H1 (cell line): Measurements from ENCODE around the gene ADAMTS20. TPM values are rescaled to one million over a fixed set of nuclear protein-coding genes. Genes with fewer than 3 reads are reported as not detected.
"Not testable (repeated sequence)": the region's sequence is repeated elsewhere in the genome, so short reads cannot be mapped to it uniquely, and the experiment has no call there.

ENCODE experiments used
- CTCF ChIA-PET: fragments of 300-600 bp; sonication (Branson Sonifier 250); formaldehyde crosslinking; loops from one replicate; lab custom pipeline; 2021; ENCODE audit not compliant: partially characterized antibody; lab: Charles Lee
- POLR2A ChIA-PET: fragments of 300-600 bp; sonication (Branson Sonifier 250); formaldehyde crosslinking; loops from one replicate; lab custom pipeline; 2021; ENCODE audit warnings: inconsistent platforms; ENCODE audit not compliant: partially characterized antibody; lab: Charles Lee
- DNase-seq, 2 experiments: peaks; one replicate each; pipeline versions ENCODE4 v3.0.0 to v3.0.0-alpha.2; 2010 to 2022; ENCODE audit warnings: low spot score in 2 of 2, low read depth in 1 of 2, mixed read lengths in 1 of 2
- FAIRE-seq: peaks from 2 replicates; lab custom pipeline; 2011; peaks lifted over from hg19 to GRCh38; lab: Jason Lieb, UNC
- H2AFZ ChIP-seq: 2 replicates; pipeline ENCODE4 v1.8.1; 2012; ENCODE audit warnings: low read length, inconsistent platforms
- H2AK5ac ChIP-seq: 2 replicates; pipeline ENCODE4 v1.6.1; 2013; ENCODE audit warnings: low read depth, low read length
- H2BK120ac ChIP-seq: replicated peaks from 2 replicates; pipeline ENCODE3; 2013; ENCODE audit warnings: low read depth, low read length, inconsistent platforms
- H2BK12ac ChIP-seq: 2 replicates; pipeline ENCODE4 v1.6.1; 2013; ENCODE audit warnings: low read depth, low read length
- H2BK15ac ChIP-seq: 2 replicates; pipeline ENCODE4 v1.6.1; 2013; ENCODE audit warnings: low read length
- H2BK20ac ChIP-seq: 2 replicates; pipeline ENCODE4 v1.6.1; 2013; ENCODE audit warnings: low read length
- H2BK5ac ChIP-seq: 2 replicates; pipeline ENCODE4 v1.6.1; 2013; ENCODE audit warnings: low read depth, low read length
- H3K14ac ChIP-seq: 2 replicates; pipeline ENCODE4 v1.6.1; 2013; ENCODE audit warnings: inconsistent platforms; ENCODE audit not compliant: insufficient read length
- H3K18ac ChIP-seq: 2 replicates; pipeline ENCODE4 v1.6.1; 2013; ENCODE audit warnings: low read length; ENCODE audit errors: extremely low read depth
- H3K23ac ChIP-seq: 2 replicates; pipeline ENCODE4 v1.6.1; 2013; ENCODE audit warnings: inconsistent platforms; ENCODE audit not compliant: insufficient read length
- H3K23me2 ChIP-seq: 2 replicates; pipeline ENCODE4 v1.6.1; 2013; ENCODE audit warnings: low read depth, low read length
- H3K27ac ChIP-seq: 2 replicates; pipeline ENCODE4 v1.6.1; 2011; ENCODE audit warnings: low read depth, low read length, inconsistent platforms
- H3K27me3 ChIP-seq, 4 experiments: replicated peaks in 1 of 4; 1 replicate in 1 of 4; 2 replicates in 3 of 4; pipeline versions ENCODE4 v1.6.1 to v1.8.1; 2011 to 2013; ENCODE audit warnings: low read length in 3 of 4, mild to moderate bottlenecking in 3 of 4, inconsistent platforms in 2 of 4, mixed read lengths in 2 of 4, moderate library complexity in 1 of 4; ENCODE audit not compliant: control insufficient read depth in 3 of 4, insufficient read depth in 3 of 4; ENCODE audit errors: extremely low read depth in 1 of 4
- H3K36me3 ChIP-seq, 4 experiments: 2 replicates each; pipeline versions ENCODE4 v1.6.1 to v1.8.1; 2011 to 2013; ENCODE audit warnings: mild to moderate bottlenecking in 4 of 4, low read length in 3 of 4, moderate library complexity in 2 of 4, control low read depth in 1 of 4, inconsistent platforms in 1 of 4; ENCODE audit not compliant: insufficient read depth in 4 of 4, control insufficient read depth in 2 of 4
- H3K4ac ChIP-seq: replicated peaks from 2 replicates; pipeline ENCODE3; 2013; ENCODE audit warnings: low read length, low read depth, mixed read lengths, inconsistent platforms; ENCODE audit not compliant: insufficient read length
- H3K4me1 ChIP-seq, 4 experiments: replicated peaks in 1 of 4; 1 replicate in 1 of 4; 2 replicates in 3 of 4; pipeline versions ENCODE4 v1.6.1 to v1.8.1; 2011 to 2013; ENCODE audit warnings: low read length in 3 of 4, inconsistent platforms in 2 of 4, mixed read lengths in 1 of 4; ENCODE audit not compliant: insufficient read depth in 4 of 4, control insufficient read depth in 3 of 4
- H3K4me2 ChIP-seq, 2 experiments: 2 replicates each; pipeline versions ENCODE4 v1.6.1 to v1.8.1; 2011 to 2013; ENCODE audit warnings: low read depth in 2 of 2, low read length in 2 of 2, control low read depth in 1 of 2, inconsistent platforms in 1 of 2, mild to moderate bottlenecking in 1 of 2; ENCODE audit not compliant: insufficient read depth in 1 of 2
- H3K4me3 ChIP-seq, 4 experiments: fragments of 200-600, 300-600 bp in 1 of 4; sonication (generic), shearing (Covaris generic), sonication (Bioruptor Twin) in 1 of 4; 2 replicates each; pipeline versions ENCODE4 v1.5.1 to v1.8.1; 2011 to 2016; ENCODE audit warnings: low read length in 4 of 4, low read depth in 3 of 4, control low read depth in 2 of 4, inconsistent platforms in 2 of 4, mild to moderate bottlenecking in 2 of 4, mixed read lengths in 1 of 4, moderate library complexity in 1 of 4; ENCODE audit not compliant: insufficient read depth in 2 of 4; ENCODE audit errors: extremely low read depth in 1 of 4
- H3K56ac ChIP-seq: replicated peaks from 2 replicates; pipeline ENCODE3; 2013; ENCODE audit warnings: low read depth, mild to moderate bottlenecking, mixed read lengths, low read length, inconsistent platforms; ENCODE audit not compliant: insufficient read length
- H3K79me1 ChIP-seq: 2 replicates; pipeline ENCODE4 v1.6.1; 2013; ENCODE audit warnings: low read depth, low read length, control low read depth
- H3K79me2 ChIP-seq, 2 experiments: 2 replicates each; pipeline versions ENCODE4 v1.6.1 to v1.8.1; 2012 to 2013; ENCODE audit warnings: low read length in 2 of 2, mild to moderate bottlenecking in 2 of 2, inconsistent platforms in 1 of 2; ENCODE audit not compliant: insufficient read depth in 2 of 2, control insufficient read depth in 1 of 2
- H3K9ac ChIP-seq, 4 experiments: replicated peaks in 1 of 4; 1 replicate in 1 of 4; 2 replicates in 3 of 4; pipeline versions ENCODE4 v1.6.1 to v1.8.1; 2011 to 2013; ENCODE audit warnings: low read depth in 3 of 4, low read length in 3 of 4, control low read depth in 2 of 4, mild to moderate bottlenecking in 2 of 4, moderate library complexity in 2 of 4, inconsistent platforms in 1 of 4; ENCODE audit errors: extremely low read depth in 1 of 4
- H3K9me3 ChIP-seq, 2 experiments: 2 replicates each; pipeline versions ENCODE4 v1.6.1 to v1.8.1; 2012 to 2013; ENCODE audit warnings: mild to moderate bottlenecking in 2 of 2, moderate library complexity in 2 of 2, control low read depth in 1 of 2, inconsistent platforms in 1 of 2, low read depth in 1 of 2, low read length in 1 of 2, mixed read lengths in 1 of 2; ENCODE audit not compliant: insufficient read depth in 2 of 2
- H4K20me1 ChIP-seq, 2 experiments: replicated peaks in 1 of 2; 2 replicates each; pipeline versions ENCODE3 to v1.8.1; 2011 to 2013; ENCODE audit warnings: inconsistent platforms in 2 of 2, low read length in 2 of 2, mild to moderate bottlenecking in 1 of 2; ENCODE audit not compliant: insufficient read depth in 2 of 2, control insufficient read depth in 1 of 2
- H4K5ac ChIP-seq: 2 replicates; pipeline ENCODE4 v1.6.1; 2013; ENCODE audit warnings: low read length, low read depth, mixed read lengths, inconsistent platforms; ENCODE audit not compliant: insufficient read length
- H4K8ac ChIP-seq: 2 replicates; pipeline ENCODE4 v1.8.0; 2013; ENCODE audit warnings: mild to moderate bottlenecking, moderate library complexity, low read length, inconsistent platforms; ENCODE audit not compliant: insufficient read depth; ENCODE audit errors: extremely low read depth
- H4K91ac ChIP-seq: replicated peaks from 2 replicates; pipeline ENCODE3; 2013; ENCODE audit warnings: low read length, mixed read lengths, inconsistent platforms; ENCODE audit not compliant: insufficient read length
- HDAC2 ChIP-seq, 2 experiments: fragments of 300-600 bp in 1 of 2; sonication (generic) in 1 of 2; IDR thresholded peaks; 2 replicates each; pipeline ENCODE4 v1.6.1; 2011 to 2012; ENCODE audit warnings: low read depth in 2 of 2, low read length in 2 of 2, mild to moderate bottlenecking in 2 of 2, moderate library complexity in 2 of 2, borderline replicate concordance in 1 of 2, inconsistent platforms in 1 of 2
- SAP30 ChIP-seq: fragments of 300-600 bp; sonication (generic); IDR thresholded peaks from 2 replicates; pipeline ENCODE4 v1.7.1; 2012; ENCODE audit warnings: low read length, moderate library complexity, mild to moderate bottlenecking, inconsistent platforms; ENCODE audit not compliant: insufficient read depth, insufficient replicate concordance
- ZNF274 ChIP-seq: IDR thresholded peaks from 2 replicates; pipeline ENCODE4 v1.7.0; 2012; ENCODE audit warnings: low read length, borderline replicate concordance; ENCODE audit errors: extremely low read depth
- WGBS, 2 experiments: shearing (Covaris generic) in 1 of 2; methylation state at CpG; one replicate each; pipeline versions ENCODE4 v1.1.6 to v1.1.7; 2013 to 2015; ENCODE audit warnings: low lambda C conversion rate in 2 of 2, mixed read lengths in 2 of 2, inconsistent platforms in 1 of 2, low coverage in 1 of 2, missing lambda C conversion rate in 1 of 2; ENCODE audit not compliant: insufficient replicate concordance in 2 of 2, insufficient coverage in 1 of 2, insufficient read length in 1 of 2; ENCODE audit errors: extremely low coverage in 1 of 2, missing lambda C conversion rate in 1 of 2; 5-methylcytosine and 5-hydroxymethylcytosine counted together
- polyA plus RNA-seq, 7 experiments: library from polyadenylated mRNA; depleted of rRNA in 3 of 7; stranded (reverse) in 5 of 7; unstranded in 2 of 7; fragments of >200 nt in 5 of 7; fragments of 200-250 nt in 2 of 7; gene quantifications; 1 replicate in 5 of 7; 2 replicates in 1 of 7; 4 replicates in 1 of 7; pipeline versions ENCODE4 v1.2.1 to v1.2.3, GENCODE V29; 2011 to 2013; ENCODE audit warnings: missing spikeins in 2 of 7, mixed read lengths in 2 of 7
- total RNA-seq: library from RNA; stranded (reverse); fragmentation: NEBNext Ultra II Directional; extraction: Animal tissue kit (Norgen Biotek cat#: 25700); gene quantifications from 2 replicates; pipeline ENCODE4 v1.2.1, GENCODE V29; 2021
- TF ChIP-seq, protein P1 (sequence below): IDR thresholded peaks from 2 replicates; pipeline ENCODE4 v1.6.1; 2012; ENCODE audit warnings: inconsistent platforms
- TF ChIP-seq, protein P2 (sequence below), 3 experiments: IDR thresholded peaks; 1 replicate in 2 of 3; 2 replicates in 1 of 3; pipeline versions ENCODE4 v1.5.1 to v1.6.1; 2011; ENCODE audit warnings: low read length in 3 of 3, mild to moderate bottlenecking in 3 of 3, inconsistent platforms in 2 of 3, low read depth in 1 of 3, moderate library complexity in 1 of 3; ENCODE audit not compliant: insufficient read depth in 1 of 3; ENCODE audit errors: control extremely low read depth in 1 of 3

The ADAMTS20 gene
- total and polyA plus RNA-seq, 2 of the 8 experiments (the other 6 are each of a cell fraction or from before 2014, with no cell fraction given): 2.9 to 5.1 TPM

DNA sequence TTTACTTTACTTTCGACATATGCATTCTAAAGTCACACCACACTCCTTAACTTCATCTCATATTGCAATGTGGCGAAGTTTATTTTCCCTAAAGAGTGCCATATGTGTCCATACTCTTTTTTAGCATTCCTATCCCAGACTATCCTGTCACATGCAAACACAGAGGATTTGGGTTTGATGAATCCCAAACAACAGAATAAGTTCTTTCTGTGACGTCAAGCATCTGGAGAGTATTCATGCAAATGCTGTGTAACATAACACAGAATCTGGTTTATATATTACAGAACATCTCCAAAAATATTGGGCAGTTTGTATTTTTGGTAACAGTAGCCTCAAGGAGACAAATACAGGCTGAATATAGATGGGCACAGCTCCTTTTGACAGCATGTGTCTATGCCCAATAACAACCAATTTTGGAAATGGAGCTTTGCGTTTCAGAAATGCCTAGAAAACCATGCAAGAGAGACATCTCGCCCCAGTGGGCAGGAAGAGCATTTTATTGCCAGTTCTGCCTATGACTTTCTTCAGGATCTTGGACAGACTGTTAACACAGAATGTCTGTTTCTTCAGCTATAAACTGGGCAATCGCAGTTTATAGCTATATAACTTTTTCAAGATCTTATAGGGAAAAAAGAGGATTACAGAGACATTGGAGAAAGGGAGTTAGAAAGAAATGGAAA, 190.8 kb downstream of the ADAMTS20 start (continued):
- no peak for TF ChIP-seq ZNF274
- TF ChIP-seq, protein P1, sequence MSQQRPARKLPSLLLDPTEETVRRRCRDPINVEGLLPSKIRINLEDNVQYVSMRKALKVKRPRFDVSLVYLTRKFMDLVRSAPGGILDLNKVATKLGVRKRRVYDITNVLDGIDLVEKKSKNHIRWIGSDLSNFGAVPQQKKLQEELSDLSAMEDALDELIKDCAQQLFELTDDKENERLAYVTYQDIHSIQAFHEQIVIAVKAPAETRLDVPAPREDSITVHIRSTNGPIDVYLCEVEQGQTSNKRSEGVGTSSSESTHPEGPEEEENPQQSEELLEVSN: no peak
- no peak for TF ChIP-seq HDAC2 (IDR thresholded peaks at IDR 0.05; ENCODE audit: borderline replicate concordance in 1 of 2, low read depth in 2 of 2, low read length in 2 of 2)
- TF ChIP-seq, protein P2, sequence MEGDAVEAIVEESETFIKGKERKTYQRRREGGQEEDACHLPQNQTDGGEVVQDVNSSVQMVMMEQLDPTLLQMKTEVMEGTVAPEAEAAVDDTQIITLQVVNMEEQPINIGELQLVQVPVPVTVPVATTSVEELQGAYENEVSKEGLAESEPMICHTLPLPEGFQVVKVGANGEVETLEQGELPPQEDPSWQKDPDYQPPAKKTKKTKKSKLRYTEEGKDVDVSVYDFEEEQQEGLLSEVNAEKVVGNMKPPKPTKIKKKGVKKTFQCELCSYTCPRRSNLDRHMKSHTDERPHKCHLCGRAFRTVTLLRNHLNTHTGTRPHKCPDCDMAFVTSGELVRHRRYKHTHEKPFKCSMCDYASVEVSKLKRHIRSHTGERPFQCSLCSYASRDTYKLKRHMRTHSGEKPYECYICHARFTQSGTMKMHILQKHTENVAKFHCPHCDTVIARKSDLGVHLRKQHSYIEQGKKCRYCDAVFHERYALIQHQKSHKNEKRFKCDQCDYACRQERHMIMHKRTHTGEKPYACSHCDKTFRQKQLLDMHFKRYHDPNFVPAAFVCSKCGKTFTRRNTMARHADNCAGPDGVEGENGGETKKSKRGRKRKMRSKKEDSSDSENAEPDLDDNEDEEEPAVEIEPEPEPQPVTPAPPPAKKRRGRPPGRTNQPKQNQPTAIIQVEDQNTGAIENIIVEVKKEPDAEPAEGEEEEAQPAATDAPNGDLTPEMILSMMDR (IDR thresholded peaks at IDR 0.05; ENCODE audit: control extremely low read depth in 1 of 3, insufficient read depth in 1 of 3, low read depth in 1 of 3, low read length in 3 of 3): no peak
- TF ChIP-seq SAP30: no peak

DNA sequence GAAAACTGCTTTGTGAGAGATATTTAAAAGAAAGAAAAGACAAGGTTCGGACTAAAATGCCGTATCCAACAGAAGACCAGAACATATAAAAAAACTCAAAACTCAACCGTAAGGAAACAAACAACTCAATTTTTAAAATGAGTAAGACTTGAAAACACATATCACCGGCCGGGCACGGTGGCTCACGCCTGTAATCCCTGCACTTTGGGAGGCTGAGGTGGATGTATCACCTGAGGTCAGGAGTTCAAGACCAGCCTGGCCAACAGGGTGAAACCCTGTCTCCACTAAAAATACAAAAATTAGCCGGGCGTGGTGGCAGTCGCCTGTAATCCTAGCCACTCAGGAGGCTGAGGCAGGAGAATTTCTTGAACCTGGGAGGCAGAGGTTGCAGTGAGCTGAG, 192.0 kb downstream of the ADAMTS20 start:
- H2AK5ac ChIP-seq, DNase-seq, FAIRE-seq, H3K4ac ChIP-seq, H2BK20ac ChIP-seq, H3K27ac ChIP-seq, H3K14ac ChIP-seq, H4K5ac ChIP-seq, H4K8ac ChIP-seq, H3K23me2 ChIP-seq, H2BK12ac ChIP-seq, H3K4me2 ChIP-seq, H2BK15ac ChIP-seq, H2BK120ac ChIP-seq, H3K9ac ChIP-seq, POLR2A ChIA-PET, H3K36me3 ChIP-seq, H3K9me3 ChIP-seq, H3K23ac ChIP-seq, H3K4me1 ChIP-seq, H2AFZ ChIP-seq, H4K91ac ChIP-seq, H2BK5ac ChIP-seq, CTCF ChIA-PET, H3K79me2 ChIP-seq, H3K56ac ChIP-seq, H3K4me3 ChIP-seq, H3K27me3 ChIP-seq, H3K18ac ChIP-seq, H4K20me1 ChIP-seq, H3K79me1 ChIP-seq: not testable (repeated sequence)
- 90% methylated on average over 10 of the region's 10 CpGs; no CpG with 5 or more reads in 1 of the 2 experiments for WGBS, 2 experiments
